COR-L47 (cell line): ENCODE measurements around the gene TMEM51.
"Not testable (repeated sequence)": the region's sequence is repeated elsewhere in the genome, so short reads cannot be mapped to it uniquely, and the experiment has no call there.

Experiments used
- DNase-seq: peaks from one replicate; lab custom pipeline; 2025; lab: John Stamatoyannopoulos, UW

Gene TMEM51

DNA sequence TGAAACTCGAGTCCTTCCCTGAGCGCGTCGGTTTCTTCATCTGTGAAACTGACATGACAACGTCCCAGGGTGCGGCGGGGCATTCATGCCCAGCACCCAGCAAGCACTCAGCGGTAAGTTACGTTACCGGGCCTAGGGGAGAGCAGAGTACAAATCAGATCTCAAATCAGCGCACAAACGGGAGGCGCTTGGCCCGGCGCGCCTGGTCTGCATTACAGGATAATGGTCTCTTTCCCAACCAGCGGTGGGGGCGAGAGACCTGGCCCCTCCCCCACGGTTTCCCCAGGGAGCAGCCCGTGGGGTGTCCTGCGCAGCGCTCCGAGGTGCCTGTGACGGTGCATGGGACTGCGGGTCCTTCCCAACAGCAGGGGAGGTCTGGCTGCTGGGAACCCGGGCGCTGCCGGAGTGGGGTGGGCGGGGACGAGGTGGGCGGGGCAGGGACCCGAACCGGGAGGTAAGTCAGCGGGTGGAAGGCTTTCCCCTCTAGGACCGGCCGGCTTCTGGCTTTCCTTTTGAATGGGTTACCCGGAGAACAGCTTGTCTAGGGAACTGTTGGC is 1.0 kb downstream of the TMEM51 start:
- DNase-seq = no peak

DNA sequence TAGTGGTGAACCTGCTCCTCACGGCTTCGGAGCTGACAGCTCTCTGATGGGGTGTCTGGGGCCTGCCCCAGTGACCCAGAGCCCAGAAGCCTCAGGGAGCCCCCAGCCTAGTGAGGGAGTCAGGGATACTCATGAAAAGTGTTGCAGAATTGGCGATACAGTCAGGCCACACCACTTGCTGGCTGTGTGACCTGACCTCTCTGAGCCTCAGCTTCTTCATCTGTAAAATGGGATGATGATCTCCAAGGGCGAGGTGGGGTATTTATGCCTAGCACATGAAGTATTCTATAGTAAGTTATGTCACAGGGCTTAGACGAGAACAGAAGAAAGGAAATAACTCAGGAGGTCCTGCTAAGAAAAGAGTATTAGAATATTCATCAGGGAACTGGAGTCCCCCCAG is 1.6 kb downstream of the TMEM51 start:
- no peak for DNase-seq

GRCh38 chr1:15155888-15156741 is 2.6 kb downstream of the TMEM51 start:
- no peak for DNase-seq

DNA sequence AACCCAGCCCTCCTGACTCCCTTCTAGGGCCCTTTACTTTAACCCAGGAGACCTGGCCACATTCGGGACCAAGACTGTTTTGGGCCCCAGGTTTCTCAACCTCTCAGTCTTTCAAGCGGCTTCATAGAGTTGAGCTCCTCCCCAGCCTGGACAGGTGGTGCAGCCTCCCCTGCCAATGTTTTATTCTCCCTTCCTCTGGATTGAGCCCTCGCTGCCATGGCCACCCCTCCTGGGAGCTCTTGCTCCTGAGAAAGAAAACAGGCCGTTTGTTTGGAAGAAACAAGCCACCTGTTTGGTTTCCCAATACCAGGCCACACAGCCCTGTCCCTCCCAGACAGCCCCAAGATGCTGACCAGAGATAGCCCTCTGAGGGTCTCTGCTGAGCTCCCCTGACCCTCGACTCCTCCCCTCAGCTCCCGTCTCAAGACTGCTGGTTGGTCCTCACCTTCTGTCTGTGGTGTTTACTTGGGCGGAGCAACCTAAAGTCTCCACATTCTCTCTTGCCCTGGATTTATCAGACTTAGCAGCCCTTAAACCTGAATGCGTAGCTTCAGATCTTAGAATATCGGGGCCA is 3.3 kb downstream of the TMEM51 start:
- no peak for DNase-seq

DNA sequence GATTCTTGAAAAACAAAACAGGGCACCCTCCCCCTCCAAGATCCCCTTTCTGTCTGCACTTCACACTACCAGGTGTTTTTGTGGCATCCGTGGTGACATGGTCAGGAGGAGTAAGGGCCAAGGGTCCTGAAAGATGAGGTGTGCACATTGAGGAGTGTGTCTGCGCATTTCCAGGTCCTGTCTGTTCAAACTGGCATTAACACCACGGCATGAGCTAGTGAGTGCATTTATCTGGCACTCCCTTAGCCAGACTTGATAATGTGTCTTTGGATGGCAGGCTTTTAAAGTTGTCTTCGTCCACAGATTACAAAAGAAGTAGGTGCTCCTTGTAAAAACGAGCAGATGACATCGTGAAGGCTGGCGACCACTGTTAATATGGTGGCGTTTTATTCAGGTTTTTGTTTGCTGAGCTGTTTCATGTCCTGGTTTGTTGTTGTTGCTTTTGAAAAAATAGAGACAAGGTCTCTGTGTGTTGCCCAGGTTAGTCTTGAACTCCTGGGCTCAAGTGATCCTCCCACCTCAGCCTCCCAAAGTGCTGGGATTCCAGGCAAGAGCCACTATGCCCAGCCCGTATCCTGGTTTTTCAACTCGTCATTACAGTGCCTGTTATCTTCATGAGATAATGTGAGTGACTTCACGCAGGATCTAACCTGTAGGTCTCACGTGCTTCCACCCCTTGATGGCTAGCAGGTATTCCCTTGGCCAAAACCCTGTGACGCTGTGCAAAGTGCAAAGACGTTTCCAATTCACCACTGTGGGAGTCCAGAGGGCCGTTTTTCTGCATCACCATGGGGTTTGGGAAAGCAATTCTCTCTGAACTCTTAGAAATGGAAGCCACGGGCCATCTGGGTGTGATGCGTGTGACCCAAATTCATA is 4.2 kb downstream of the TMEM51 start:
- no peak for DNase-seq

GRCh38 chr1:15158506-15159165 is 5.1 kb downstream of the TMEM51 start:
- no peak for DNase-seq

DNA sequence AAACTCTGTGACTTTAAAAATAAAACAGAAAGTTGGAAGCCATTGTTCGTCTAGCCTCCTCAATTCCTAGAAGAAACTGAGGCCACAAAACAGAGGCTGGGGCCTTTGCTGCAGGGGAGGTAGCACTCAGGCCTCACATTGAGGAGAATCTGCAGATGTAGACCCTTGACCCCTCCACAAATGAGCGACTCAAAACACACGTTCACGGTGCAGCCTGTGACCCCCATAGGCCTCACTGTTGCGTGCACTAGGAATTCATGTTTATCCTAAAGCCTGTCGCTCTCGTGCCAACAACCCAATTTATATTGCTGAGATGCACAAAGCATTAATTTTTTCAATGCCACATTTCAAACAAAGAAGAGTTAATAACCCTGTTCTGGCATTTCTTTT is 5.6 kb downstream of the TMEM51 start:
- DNase-seq = no peak

DNA sequence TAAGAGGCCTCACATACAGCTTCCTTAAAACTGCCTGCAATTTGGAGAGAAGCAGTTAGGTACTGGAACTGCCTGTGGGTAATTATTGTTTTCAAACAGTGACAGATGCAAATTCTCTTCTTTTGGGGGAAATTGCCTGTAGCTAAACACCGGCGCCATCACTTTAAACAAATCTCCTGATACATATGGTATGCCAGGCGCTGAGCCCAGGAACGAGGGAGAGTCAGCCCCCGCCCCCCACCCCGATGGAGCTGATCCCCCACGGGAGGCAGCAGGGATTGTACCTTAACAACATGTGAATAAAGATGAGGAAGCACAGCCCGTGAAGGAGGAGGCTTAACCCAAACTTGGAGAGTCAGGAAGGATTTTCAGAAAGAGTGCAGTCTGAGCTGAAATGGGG is 7.1 kb downstream of the TMEM51 start:
- no peak for DNase-seq

GRCh38 chr1:15167386-15167785 is 13.8 kb downstream of the TMEM51 start:
- no peak for DNase-seq

- no peak for DNase-seq
Measured at GRCh38 chr1:15168479-15168878, 14.9 kb downstream of the TMEM51 start.

GRCh38 chr1:15170071-15170470 is 16.5 kb downstream of the TMEM51 start:
- no peak for DNase-seq

- DNase-seq = no peak
Measured at GRCh38 chr1:15171271-15171908, 17.8 kb downstream of the TMEM51 start.

- DNase-seq = no peak
Measured at GRCh38 chr1:15172405-15173259, 19.1 kb downstream of the TMEM51 start.

- no peak for DNase-seq
Measured at GRCh38 chr1:15173863-15174614, 20.5 kb downstream of the TMEM51 start.

GRCh38 chr1:15174615-15174983 is 21.1 kb downstream of the TMEM51 start:
- DNase-seq = no peak

- DNase-seq = not testable (repeated sequence)
Measured at GRCh38 chr1:15175324-15176094, 22.0 kb downstream of the TMEM51 start.

DNA sequence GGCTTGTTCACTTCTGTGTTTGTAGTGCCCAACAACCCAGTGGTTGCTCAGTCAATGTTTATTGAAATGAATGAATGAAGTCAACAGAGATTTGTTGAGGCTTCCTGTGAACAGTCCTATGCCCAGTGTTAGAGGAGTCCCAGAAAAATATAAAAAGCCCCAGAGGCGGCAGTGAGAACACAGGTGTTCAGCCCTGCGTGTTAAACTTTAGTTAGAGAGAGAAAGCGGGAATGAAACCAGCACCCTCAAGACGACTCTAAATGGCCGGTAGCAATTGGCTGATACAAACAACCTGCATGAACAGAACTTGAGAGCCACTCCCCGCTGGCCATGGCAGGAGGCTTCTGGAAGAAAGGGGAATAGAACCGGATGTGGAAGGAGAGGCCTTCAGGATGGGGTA is 22.6 kb downstream of the TMEM51 start:
- DNase-seq = no peak

GRCh38 chr1:15176898-15177665 is 23.5 kb downstream of the TMEM51 start:
- DNase-seq = no peak
